GM12874 (cell line): ENCODE data around the gene TRIP12.

Experiments
- TF ChIP-seq, protein P1 (sequence below): IDR thresholded peaks from 2 replicates; pipeline ENCODE4 v1.5.1; 2011; ENCODE audit warnings: low read depth, mild to moderate bottlenecking, control low read depth, low read length, moderate library complexity; ENCODE audit not compliant: insufficient read depth

TRIP12 gene

GRCh38 chr2:229725716-229726574 lies 195.9 kb downstream of the TRIP12 start:
- TF ChIP-seq, protein P1, sequence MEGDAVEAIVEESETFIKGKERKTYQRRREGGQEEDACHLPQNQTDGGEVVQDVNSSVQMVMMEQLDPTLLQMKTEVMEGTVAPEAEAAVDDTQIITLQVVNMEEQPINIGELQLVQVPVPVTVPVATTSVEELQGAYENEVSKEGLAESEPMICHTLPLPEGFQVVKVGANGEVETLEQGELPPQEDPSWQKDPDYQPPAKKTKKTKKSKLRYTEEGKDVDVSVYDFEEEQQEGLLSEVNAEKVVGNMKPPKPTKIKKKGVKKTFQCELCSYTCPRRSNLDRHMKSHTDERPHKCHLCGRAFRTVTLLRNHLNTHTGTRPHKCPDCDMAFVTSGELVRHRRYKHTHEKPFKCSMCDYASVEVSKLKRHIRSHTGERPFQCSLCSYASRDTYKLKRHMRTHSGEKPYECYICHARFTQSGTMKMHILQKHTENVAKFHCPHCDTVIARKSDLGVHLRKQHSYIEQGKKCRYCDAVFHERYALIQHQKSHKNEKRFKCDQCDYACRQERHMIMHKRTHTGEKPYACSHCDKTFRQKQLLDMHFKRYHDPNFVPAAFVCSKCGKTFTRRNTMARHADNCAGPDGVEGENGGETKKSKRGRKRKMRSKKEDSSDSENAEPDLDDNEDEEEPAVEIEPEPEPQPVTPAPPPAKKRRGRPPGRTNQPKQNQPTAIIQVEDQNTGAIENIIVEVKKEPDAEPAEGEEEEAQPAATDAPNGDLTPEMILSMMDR = no peak

DNA sequence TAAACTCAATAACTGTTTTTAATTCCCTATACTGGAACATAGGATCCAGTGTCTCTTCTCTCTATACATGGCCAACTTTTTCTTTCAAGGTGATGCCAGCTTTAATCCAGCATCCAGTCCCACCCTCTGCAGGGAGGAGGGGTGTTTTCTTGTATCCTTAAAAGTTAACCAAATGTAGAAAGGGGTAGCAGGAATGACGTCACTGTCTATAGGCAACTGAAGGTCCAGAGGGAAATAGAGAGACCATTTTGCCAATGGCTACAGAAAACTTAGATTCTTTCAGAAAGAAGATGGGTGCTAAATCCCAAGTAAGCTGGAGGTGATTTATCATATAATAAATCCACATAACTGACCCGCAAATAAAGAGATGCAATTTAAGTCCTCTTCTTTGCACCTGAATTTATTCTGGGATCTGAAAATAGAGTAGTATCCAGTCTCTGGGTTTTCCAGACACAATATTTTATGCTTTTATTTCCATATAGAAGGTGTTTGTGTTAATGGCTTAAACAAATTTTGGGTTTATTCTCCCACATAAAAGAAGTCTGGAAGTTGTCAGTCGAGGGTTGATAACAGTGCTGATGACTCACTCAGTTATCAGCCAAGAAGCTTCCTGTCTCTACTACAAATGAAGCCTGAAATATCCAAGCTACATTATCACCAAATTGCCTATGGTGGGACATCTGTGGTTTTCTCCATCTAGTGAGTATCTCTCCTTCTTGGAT lies 201.7 kb downstream of the TRIP12 start:
- TF ChIP-seq, protein P1 = no peak

DNA sequence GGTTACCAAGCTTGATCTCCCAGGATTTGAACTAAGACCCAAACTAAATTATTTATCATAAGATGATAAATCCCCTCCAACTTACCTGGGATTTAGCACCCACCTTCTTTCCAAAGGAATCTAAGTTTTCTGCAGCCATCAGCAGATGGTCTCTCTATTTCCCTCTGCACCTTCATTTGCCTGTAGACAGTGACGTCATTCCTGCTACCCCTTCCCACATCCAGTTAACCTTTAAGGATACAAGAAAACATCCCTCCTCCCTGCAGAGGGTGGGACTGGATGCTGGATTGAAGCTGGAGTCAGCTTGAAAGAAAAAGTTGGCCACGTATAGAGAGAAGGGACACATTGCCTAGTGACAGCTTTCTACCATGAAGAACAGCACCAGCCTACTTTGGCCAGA lies 203.8 kb downstream of the TRIP12 start:
- TF ChIP-seq, protein P1 = no peak

DNA sequence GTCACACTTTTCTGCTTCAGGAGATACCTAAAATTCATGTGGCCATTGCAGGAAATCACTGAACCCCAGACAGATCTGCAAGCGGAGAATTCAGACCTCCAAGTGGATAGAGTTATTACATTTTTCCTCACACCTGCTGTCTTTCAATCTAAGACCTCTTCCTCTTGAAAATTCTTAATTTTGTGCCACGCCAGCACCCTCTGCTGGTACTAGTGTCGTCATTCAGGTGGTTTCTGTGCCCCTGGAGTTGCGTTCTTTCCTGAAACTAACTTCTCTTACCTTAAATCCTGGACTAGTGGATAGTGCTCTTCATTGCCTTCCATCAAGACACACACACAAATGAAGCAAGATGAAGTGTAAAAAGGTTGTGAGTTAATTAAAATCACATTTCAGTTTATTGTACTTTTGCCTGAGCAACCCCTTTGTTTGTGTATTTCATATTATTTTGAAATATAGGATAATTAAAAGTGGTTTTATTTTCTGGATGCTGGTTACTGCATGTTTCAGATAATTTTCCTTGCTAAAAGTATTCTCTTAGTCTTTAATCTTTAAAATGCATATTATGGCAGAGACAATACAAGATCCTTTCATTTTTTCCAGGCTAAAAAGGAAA lies 205.8 kb downstream of the TRIP12 start:
- TF ChIP-seq, protein P1 = peak; percentile 51; the same call in 1 of the 2 replicates

- TF ChIP-seq, protein P1 = no peak
Measured at GRCh38 chr2:229714736-229715541, 206.9 kb downstream of the TRIP12 start.

- TF ChIP-seq, protein P1 = no peak
Measured at GRCh38 chr2:229714080-229714735, 207.6 kb downstream of the TRIP12 start, which contains the start of gene DNER. DNER (minus strand) TSS chr2:229714555; CDS start chr2:229714423, 132 bp downstream.
